Measurements from ENCODE around the gene PAQR7. TPM values are rescaled to one million over a fixed set of nuclear protein-coding genes. Genes with fewer than 3 reads are reported as not detected.

PAQR7 gene
- total RNA-seq, 2 donors from 2014 or later: 3.2 to 3.3 TPM

DNA sequence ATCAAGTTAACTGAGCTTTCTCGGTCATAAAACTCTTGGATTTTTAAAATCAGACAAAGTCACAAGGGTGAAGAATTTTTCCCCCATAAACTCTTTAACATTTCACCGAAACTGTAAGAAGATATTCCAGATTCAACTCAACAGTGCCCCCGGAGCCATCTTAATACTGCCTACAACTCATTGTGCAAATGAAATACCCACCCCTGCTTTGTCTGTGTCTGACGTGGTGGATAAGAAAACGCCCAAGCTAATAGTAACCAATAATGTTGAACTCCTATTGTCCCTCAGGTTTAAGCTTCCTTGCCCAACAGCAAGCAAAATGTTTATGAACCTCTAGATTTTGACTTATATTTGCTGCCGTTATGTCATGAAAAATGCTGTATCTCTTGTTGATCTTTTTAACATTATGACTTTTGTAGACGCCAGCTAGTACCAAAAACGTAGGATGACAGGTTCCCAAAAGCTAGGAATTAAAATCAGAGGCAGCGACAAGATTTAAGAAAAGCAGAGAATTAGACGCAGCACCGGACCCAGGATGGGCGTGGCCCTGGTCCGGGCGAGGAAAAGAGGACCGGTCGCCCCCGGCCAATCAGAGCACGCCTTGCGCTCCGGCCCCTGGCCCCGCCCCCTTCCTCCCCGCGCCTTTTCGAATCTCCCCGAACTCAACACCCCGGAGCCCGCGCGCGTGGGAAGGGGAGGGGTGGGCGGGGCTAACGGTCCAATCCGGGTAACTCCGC is 29.6 kb upstream of the PAQR7 start:
- ATAC-seq: peak; percentile 95 to 97
- peak; percentile 94 for DNase-seq
- intact Hi-C loops (cut with DNase I): no loop called here

DNA sequence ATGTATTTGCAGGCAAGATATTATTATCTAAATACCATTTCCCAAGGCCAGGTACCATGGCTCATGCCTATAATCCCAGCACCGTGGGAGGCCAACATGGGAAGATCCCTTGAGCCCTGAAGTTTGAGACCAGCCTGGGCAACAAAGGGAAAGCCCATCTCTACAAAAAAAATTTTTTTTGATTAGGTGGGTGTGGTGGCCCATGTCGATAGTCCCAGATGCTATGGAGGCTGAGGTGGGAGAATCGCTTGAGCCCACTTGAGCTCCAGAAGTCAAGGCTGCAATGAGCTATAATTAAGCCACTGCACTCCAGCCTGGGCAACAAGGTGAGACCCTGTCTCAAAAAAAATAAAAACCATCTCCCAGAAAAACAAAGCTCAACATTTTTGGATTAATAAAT is 28.5 kb upstream of the PAQR7 start:
- DNase-seq: no peak
- no peak for ATAC-seq
- intact Hi-C loops (cut with DNase I): no loop called here

- intact Hi-C loops (cut with DNase I): no loop called here
- DNase-seq (no peak), ATAC-seq (no peak)
Observed at GRCh38 chr1:25902462-25902861, 27.0 kb upstream of the PAQR7 start.

GRCh38 chr1:25900219-25900618 is 24.7 kb upstream of the PAQR7 start:
- intact Hi-C loops (cut with DNase I): no loop called here
- DNase-seq: no peak
- ATAC-seq: no peak

- no peak for DNase-seq
- no peak for ATAC-seq
- intact Hi-C loops (cut with DNase I): loop anchor here (5.0 to 10.0 kb wide), 3 partner anchors 98 to 265 kb away; partner anchors contain the start of genes C1orf232 (in 1 of the 2), PAFAH2 (in 1 of the 2) and ZNF593 (in 1 of the 2)
Observed at GRCh38 chr1:25899792-25900191, 24.3 kb upstream of the PAQR7 start.

DNA sequence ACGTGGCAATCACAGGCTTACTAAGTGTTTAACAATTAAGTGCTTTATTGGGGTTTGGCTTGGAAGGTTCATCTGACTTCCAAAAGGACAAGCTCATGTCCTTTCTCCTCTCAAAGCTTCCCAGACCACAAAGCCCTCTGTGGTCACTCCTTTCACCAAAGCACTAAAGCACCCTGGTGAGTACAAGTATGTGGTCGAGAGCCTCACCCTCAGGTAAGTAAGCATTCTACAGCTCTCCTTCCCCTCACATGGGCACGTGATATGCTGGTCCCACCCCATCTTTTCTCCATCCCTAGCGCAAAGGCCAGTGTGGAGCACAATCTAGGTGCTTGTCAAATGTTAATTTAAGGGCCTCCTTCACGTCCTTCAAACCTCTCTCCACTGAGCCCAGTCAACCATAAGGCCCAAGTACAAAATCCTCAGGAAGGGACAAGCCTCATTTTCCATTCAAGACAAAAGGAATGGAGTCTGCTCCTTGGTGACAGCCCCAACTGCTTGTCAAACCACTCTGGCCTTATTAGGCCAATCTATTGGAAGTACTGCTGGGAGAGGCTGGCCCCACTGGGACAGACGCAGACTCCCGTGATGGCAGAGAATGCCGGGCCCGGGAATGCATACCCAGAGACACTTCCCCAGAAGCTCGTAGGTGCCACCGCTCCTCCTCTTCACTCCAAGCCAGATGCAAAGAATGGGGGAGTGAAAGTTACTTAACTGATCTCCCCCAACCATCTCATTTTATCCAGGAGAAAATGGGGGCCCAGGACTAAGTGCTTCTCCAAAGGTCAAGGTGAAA is 22.9 kb upstream of the PAQR7 start:
- ATAC-seq: no peak
- intact Hi-C loops (cut with DNase I): loop anchor here (5.0 to 10.0 kb wide), 3 partner anchors 99 to 266 kb away; partner anchors contain the start of genes C1orf232 (in 1 of the 2), PAFAH2 (in 1 of the 2) and ZNF593 (in 1 of the 2)

DNA sequence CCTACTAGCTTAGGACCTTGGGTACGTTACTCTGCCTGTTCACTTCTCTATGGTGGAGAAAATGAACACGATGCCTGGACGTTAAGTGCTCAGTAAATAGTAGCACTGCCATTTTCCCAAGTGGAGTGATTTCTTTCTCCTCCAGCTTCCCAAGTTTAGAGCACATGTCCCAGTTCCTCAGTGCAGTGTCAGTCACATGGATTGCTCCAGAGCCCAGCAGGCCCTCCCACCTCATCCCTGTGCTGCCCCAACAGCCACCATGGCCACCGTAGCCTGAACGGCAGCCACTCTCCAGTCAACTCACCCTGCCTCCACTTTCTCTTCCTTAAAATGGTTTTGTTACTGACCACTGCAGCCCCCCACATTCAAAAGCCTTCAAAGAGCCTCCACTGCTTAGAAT is 22.2 kb upstream of the PAQR7 start:
- intact Hi-C loops (cut with DNase I): loop anchor here (5.0 to 10.0 kb wide), 3 partner anchors 100 to 267 kb away; partner anchors contain the start of genes C1orf232 (in 1 of the 2), PAFAH2 (in 1 of the 2) and ZNF593 (in 1 of the 2)
- no peak for ATAC-seq
- no peak for DNase-seq

More for the DNA sequence above, 22.9 kb upstream of the PAQR7 start:
- DNase-seq: no peak

DNA sequence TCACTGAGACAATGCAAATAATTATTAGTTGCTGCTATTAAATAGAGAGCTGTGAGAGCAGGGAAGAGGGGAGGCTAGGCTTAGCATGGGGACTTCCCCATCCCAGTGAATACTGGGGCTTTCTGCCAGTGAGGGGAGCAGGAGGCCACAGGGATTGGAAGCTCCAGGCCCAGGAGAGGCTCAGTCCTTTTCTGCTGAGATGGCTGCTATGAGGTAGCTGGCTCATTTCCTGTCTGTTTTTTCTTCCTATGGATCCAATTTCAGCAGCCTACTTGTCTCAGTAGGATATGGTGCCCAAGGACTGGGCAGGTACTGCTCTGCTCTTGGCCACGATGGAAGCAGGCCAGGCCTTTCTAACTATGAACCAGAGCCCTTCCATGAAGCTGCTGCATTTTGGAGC is 20.8 kb upstream of the PAQR7 start:
- ATAC-seq (no peak), DNase-seq (no peak)
- intact Hi-C loops (cut with DNase I): loop anchor here (5.0 to 10.0 kb wide), 3 partner anchors 101 to 269 kb away; partner anchors contain the start of genes C1orf232 (in 1 of the 2), PAFAH2 (in 1 of the 2) and ZNF593 (in 1 of the 2)

DNA sequence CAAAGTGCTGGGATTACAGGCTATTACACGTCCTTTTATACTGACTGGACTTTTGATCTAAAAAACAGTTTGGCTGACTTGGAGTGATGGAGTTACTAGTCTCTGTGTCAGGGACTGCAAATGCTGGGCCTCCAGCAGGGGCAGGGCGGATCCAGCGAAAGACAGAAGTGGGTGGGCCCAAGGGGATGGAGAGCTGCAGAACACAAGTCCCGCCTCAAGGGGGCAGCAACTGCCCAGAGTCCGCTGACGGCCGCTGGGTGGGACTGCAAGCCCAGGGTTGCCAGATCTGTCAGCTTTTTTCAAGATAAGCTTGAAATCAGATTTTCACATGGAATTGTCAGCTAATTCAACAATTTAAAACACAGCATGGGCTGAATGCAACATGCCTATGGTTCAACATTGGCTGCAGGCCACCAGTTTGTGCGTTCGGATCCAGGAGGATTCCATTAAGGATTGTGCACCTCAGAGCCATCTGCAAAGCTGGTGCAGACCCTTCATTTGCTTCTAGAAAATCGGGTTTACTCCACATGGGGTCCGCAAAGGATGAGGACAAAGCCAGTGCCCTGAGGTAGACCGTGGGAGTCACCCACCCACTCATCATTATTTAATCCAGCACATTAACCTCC is 20.0 kb upstream of the PAQR7 start:
- ATAC-seq (peak; percentile 89 to 97), DNase-seq (peak; percentile 92)
- intact Hi-C loops (cut with DNase I): loop anchor here (1.0 to 10.0 kb wide), 4 partner anchors 102 to 269 kb away; partner anchors contain the start of genes PAFAH2 (in 2 of the 2), C1orf232 (in 1 of the 2) and ZNF593 (in 1 of the 2)

DNA sequence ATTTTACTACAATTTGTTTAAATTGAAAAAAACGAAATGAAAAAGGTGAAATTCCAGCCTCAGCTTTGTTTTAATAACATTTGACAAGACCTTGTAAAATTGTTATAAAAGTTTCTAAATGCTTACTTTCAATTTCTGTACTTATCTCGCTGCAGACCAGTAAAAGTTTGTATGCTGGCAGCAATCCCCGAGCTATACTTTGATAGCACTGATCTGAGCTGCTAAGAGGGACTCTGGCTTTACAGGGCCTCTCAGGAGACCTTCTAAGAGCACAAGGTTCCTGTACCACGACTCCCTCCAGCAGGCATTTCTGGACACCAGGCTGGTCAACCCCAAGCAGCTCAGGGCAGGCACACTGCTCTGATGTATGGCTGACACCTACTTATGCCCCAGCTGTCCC is 17.6 kb upstream of the PAQR7 start:
- DNase-seq (no peak), ATAC-seq (no peak)
- intact Hi-C loops (cut with DNase I): loop anchor here in 1 of 2 donors (10.0 kb wide), 1 partner anchor 272 kb away; the partner anchor contains the start of genes C1orf232 and ZNF593

- intact Hi-C loops (cut with DNase I): loop anchor here in 1 of 2 donors (10.0 kb wide), 1 partner anchor 273 kb away; the partner anchor contains the start of genes C1orf232 and ZNF593
- DNase-seq (peak; percentile 13), ATAC-seq (no peak)
Observed at GRCh38 chr1:25891606-25892005, 16.1 kb upstream of the PAQR7 start.

GRCh38 chr1:25890239-25891034 is 14.9 kb upstream of the PAQR7 start:
- intact Hi-C loops (cut with DNase I): loop anchor here in 1 of 2 donors (10.0 kb wide), 1 partner anchor 274 kb away; the partner anchor contains the start of genes C1orf232 and ZNF593
- peak; percentile 22 for DNase-seq
- peak in 1 of 2 donors; percentile 75 for ATAC-seq

- ATAC-seq: no peak
- intact Hi-C loops (cut with DNase I): no loop called here
Observed at GRCh38 chr1:25889470-25889869, 14.0 kb upstream of the PAQR7 start.

DNA sequence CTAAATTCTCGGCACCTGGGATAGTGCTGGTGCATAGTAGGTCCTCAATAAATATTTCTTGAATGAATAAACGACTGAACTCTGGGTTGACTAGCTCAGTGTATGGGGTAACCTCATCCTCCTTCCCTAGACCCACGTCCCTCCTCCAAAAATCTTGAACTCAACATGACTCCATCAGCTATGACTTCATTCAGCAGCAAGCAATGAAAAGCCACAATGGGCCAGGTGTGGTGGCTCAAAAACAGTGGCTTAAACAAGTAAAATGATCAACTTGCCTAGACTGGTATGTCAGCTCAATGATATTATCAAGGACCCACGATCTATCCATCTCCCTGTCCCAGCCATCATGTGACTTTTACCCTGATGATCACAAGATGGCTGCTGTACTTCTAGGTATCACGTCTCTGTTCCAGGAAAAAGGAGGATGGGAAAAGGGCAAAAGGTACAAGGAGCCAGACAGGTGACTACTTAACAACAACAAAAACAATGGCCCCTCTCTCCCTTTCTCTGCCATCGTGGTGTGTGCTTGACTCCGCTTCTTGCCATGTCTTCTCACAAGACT is 13.0 kb upstream of the PAQR7 start:
- intact Hi-C loops (cut with DNase I): no loop called here
- DNase-seq (no peak), ATAC-seq (no peak)

More at GRCh38 chr1:25889470-25889869, 14.0 kb upstream of the PAQR7 start:
- DNase-seq: peak; percentile 7

DNA sequence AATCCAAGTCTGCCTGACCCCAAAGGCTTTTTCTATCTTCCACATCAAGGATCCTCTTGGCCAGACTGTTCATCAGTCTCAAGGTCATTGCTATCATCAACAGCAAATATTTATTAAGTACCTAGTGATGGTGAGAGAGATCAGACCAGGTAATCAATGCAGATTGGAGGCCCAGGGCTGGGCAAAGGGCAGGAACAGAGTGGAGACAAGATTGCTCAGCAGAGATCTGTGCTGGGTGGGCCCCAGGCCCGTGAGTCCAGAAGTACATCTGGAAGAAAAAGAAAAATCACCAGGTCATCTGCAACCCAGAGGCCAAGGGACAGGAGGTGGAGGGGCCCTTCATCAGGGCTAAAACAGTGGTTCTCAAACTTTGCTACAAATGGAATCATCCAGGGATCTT is 10.1 kb upstream of the PAQR7 start:
- DNase-seq (peak; percentile 10), ATAC-seq (no peak)
- intact Hi-C loops (cut with DNase I): no loop called here

GRCh38 chr1:25881266-25881665 is 5.8 kb upstream of the PAQR7 start:
- ATAC-seq (no peak), DNase-seq (no peak)
- intact Hi-C loops (cut with DNase I): no loop called here

GRCh38 chr1:25880518-25880917 is 5.0 kb upstream of the PAQR7 start:
- no peak for ATAC-seq
- intact Hi-C loops (cut with DNase I): no loop called here
- DNase-seq: no peak

- intact Hi-C loops (cut with DNase I): no loop called here
- no peak for DNase-seq
- no peak for ATAC-seq
Observed at GRCh38 chr1:25879675-25880074, 4.2 kb upstream of the PAQR7 start.

Data from left cardiac atrium (tissue), 4 donors.